Naive thymus-derived CD4-positive, alpha-beta T cell (primary cell): Measurements from ENCODE around the gene TOP3B. TPM values are rescaled to one million over a fixed set of nuclear protein-coding genes. Genes with fewer than 3 reads are reported as not detected.

Source experiments
- ATAC-seq: fragments of 150-1000 bp; cut with Tn5 transposase; 2 replicates; pipeline ENCODE4 v1.10.0; 2021; ENCODE audit warnings: mild to moderate bottlenecking, moderate library complexity
- CTCF ChIA-PET: fragments of 350-600 bp; sonication (Branson Sonifier 250); formaldehyde crosslinking; loops from one replicate; lab custom pipeline; 2021; ENCODE audit warnings: antibody characterized with exemption; lab: Charles Lee
- POLR2A ChIA-PET: fragments of 350-600 bp; sonication (Branson Sonifier 250); formaldehyde crosslinking; loops from one replicate; lab custom pipeline; 2021; ENCODE audit warnings: antibody characterized with exemption, inconsistent platforms; lab: Charles Lee
- DNase-seq, 9 donors: peaks; one replicate each; pipeline versions ENCODE4 v3.0.0 to v3.0.0-alpha.2; 2020 to 2022; ENCODE audit warnings: mixed read lengths in 1 of 9
- H3K27ac ChIP-seq: one replicate; pipeline ENCODE4 v1.7.0; 2013; ENCODE audit warnings: mild to moderate bottlenecking, low read depth, low read length, moderate library complexity
- H3K27me3 ChIP-seq, 2 donors: one replicate each; pipeline ENCODE4 v1.7.0; 2013; ENCODE audit warnings: low read length in 2 of 2, mild to moderate bottlenecking in 2 of 2, moderate library complexity in 2 of 2; ENCODE audit not compliant: control insufficient read depth in 2 of 2, insufficient read depth in 2 of 2
- H3K36me3 ChIP-seq, 3 experiments: 1 replicate in 2 of 3; 2 replicates in 1 of 3; pipeline ENCODE4 v1.7.0; 2013; ENCODE audit warnings: low read length in 3 of 3, mild to moderate bottlenecking in 3 of 3, moderate library complexity in 1 of 3; ENCODE audit not compliant: insufficient read depth in 3 of 3, control insufficient read depth in 2 of 3
- H3K4me1 ChIP-seq, 2 donors: one replicate each; pipeline ENCODE4 v1.7.0; 2013; ENCODE audit warnings: low read length in 2 of 2, mild to moderate bottlenecking in 2 of 2, moderate library complexity in 1 of 2; ENCODE audit not compliant: control insufficient read depth in 2 of 2, insufficient read depth in 2 of 2
- H3K4me3 ChIP-seq: 2 replicates; pipeline ENCODE4 v1.7.0; 2013; ENCODE audit warnings: mild to moderate bottlenecking, low read length
- H3K9me3 ChIP-seq, 3 experiments: 1 replicate in 2 of 3; 2 replicates in 1 of 3; pipeline ENCODE4 v1.7.0; 2013; ENCODE audit warnings: low read length in 3 of 3; ENCODE audit not compliant: control insufficient read depth in 2 of 3
- H3K27ac Mint-ChIP-seq, 9 donors: one replicate each; pipeline ENCODE4 v1.8.0; 2020 to 2022; ENCODE audit warnings: mixed read lengths in 9 of 9, mild to moderate bottlenecking in 8 of 9, moderate library complexity in 5 of 9, inconsistent platforms in 2 of 9
- H3K27me3 Mint-ChIP-seq, 5 donors: one replicate each; pipeline ENCODE4 v1.8.0; 2021 to 2022; ENCODE audit warnings: mixed read lengths in 5 of 5, mild to moderate bottlenecking in 1 of 5
- H3K36me3 Mint-ChIP-seq, 5 donors: one replicate each; pipeline ENCODE4 v1.8.0; 2020 to 2022; ENCODE audit warnings: mixed read lengths in 5 of 5, mild to moderate bottlenecking in 3 of 5, inconsistent platforms in 1 of 5
- H3K4me1 Mint-ChIP-seq, 7 donors: one replicate each; pipeline ENCODE4 v1.8.0; 2020 to 2022; ENCODE audit warnings: mixed read lengths in 7 of 7, mild to moderate bottlenecking in 3 of 7, inconsistent platforms in 1 of 7
- H3K4me3 Mint-ChIP-seq, 10 donors: one replicate each; pipeline ENCODE4 v1.8.0; 2020 to 2022; ENCODE audit warnings: mild to moderate bottlenecking in 10 of 10, mixed read lengths in 10 of 10, moderate library complexity in 6 of 10, inconsistent platforms in 2 of 10
- H3K9me3 Mint-ChIP-seq, 11 donors: one replicate each; pipeline ENCODE4 v1.8.0; 2020 to 2022; ENCODE audit warnings: mixed read lengths in 11 of 11, mild to moderate bottlenecking in 4 of 11, inconsistent platforms in 1 of 11, moderate library complexity in 1 of 11
- intact Hi-C, 2 donors: fragments of 100-400 bp; cut with micrococcal nuclease; formaldehyde crosslinking; loops; one replicate each; pipeline ENCODE4 v1.15.1; 2023
- polyA plus RNA-seq, 2 donors: library from polyadenylated mRNA; unstranded; fragments of 300-500 nt; fragmentation: Illumina TruSeq; gene quantifications; one replicate each; pipeline ENCODE4 v1.2.3, GENCODE V29; 2021
- total RNA-seq, 6 experiments: library from RNA in 5 of 6; stranded (reverse) in 5 of 6; gene quantifications; 1 replicate in 5 of 6; 2 replicates in 1 of 6; pipeline ENCODE4 v1.2.3 and lab custom pipeline; 2021 to 2026

The TOP3B gene
- total and polyA plus RNA-seq, 7 experiments from 2014 or later = 8.4 to 80.5 (median 49.5) TPM

GRCh38 chr22:22020425-22020852, 37.9 kb upstream of the TOP3B start:
- no peak overlapping the region for H3K4me3 Mint-ChIP-seq
- Histone ChIP-seq H3K27ac (no peak overlapping the region), H3K4me3 (no peak overlapping the region), H3K4me1 (no peaks in the 10 kb centered on the region), H3K27me3 (peaks cover 0 to 4% of the 10 kb centered on the region in 2 donors), H3K9me3 (no peaks in the 10 kb centered on the region), H3K36me3 (no peaks in the 10 kb centered on the region)
- no peak overlapping the region for H3K27ac Mint-ChIP-seq
- no peak for ATAC-seq
- ChIA-PET POLR2A (no interaction called here), CTCF (no interaction called here)
- no peaks in the 10 kb centered on the region for H3K36me3 Mint-ChIP-seq
- intact Hi-C loops = no loop called here
- DNase-seq = no peak
- peaks cover 0 to 17% (median 4%) of the 10 kb centered on the region in 5 donors for H3K27me3 Mint-ChIP-seq
- H3K4me1 Mint-ChIP-seq = no peaks in the 10 kb centered on the region
- H3K9me3 Mint-ChIP-seq = peaks cover 0 to 4% (median 0%) of the 10 kb centered on the region in 11 donors

DNA sequence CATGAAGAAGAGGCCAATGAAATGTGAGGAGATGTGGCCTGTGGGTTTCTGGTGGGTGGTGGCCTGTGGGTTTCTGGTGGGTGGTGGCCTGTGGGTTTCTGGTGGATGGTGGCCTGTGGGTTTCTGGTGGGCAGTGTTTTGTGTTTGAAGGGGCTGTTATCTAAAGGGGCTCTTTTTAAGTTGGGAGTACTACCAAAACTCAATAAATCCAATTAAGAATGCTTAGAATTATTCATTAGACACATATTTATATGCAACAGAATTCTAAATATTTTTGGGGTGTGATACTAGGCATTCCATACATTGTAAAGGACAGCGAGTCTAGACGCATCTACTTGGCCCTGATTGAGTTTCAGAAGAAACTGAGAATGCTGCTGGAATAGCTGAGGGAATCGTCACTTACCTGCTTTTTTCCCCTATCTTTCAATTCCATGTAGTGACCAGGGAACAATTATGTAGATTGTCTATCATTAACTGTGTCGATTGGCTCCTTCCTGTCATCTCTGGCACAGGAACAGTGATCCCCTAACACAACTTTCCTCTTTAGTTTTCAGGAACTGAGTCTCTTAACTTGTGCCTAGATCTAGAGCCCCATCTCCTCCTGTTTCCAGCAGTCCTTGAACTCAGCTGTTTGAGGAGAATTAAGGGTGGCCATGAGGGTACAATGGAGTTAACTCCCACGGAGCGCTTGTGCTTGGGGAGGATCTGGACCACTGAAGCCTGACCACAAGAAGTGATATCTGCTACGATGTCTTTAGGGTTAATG, 37.3 kb upstream of the TOP3B start:
- no peak for DNase-seq
- no peak overlapping the region for H3K27ac ChIP-seq
- intact Hi-C loops = no loop called here
- peaks cover 0 to 4% (median 0%) of the 10 kb centered on the region in 11 donors for H3K9me3 Mint-ChIP-seq
- H3K27ac Mint-ChIP-seq = no peak overlapping the region
- peaks cover 0 to 4% of the 10 kb centered on the region in 2 donors for H3K27me3 ChIP-seq
- ChIA-PET CTCF (no interaction called here), POLR2A (no interaction called here)
- no peak overlapping the region for H3K4me3 ChIP-seq
- ATAC-seq = no peak
- no peaks in the 10 kb centered on the region for H3K36me3 Mint-ChIP-seq
- H3K27me3 Mint-ChIP-seq = peaks cover 0 to 18% (median 4%) of the 10 kb centered on the region in 5 donors
- H3K4me3 Mint-ChIP-seq = no peak overlapping the region
- H3K4me1 Mint-ChIP-seq = no peaks in the 10 kb centered on the region
- no peaks in the 10 kb centered on the region for H3K9me3 ChIP-seq
- no peaks in the 10 kb centered on the region for H3K36me3 ChIP-seq
- H3K4me1 ChIP-seq = no peaks in the 10 kb centered on the region

DNA sequence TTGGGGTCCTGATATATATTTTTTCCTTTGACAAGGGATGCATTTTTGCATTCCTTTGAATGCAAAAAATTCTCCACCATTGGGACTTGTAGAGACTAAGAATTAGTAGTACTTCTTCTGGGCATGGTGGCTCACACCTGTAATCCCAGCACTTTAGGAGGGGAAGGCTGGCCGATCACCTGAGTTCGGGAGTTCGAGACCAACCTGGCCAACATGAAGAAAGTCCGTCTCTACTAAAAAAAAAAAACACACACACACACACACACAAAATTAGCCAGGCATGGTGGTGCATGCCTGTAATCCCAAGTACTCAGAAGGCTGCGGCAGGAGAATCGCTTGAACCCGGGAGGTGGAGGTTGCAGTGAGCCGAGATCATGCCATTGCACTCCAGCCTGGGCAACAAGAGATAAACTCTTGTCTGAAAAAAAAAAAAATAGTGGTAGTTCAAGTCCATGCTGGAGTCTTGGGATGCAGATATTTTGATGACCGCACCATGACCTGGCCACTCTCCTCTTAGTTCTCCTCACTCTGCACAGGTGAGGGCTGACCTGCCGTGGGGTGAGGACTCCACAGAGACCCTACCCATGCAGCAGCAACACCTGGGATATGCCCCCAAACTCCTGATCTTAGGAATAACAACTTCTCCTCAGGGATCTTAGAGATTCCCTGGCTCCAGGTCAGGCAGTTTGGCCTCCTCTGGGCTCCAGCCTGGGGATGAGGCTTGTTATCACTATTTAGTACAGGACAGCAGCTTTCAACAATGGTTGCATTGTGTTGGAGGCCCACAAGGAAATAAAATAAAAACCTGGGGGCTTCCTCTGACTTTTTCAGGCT, 36.5 kb upstream of the TOP3B start:
- peaks cover 0 to 4% of the 10 kb centered on the region in 2 donors for H3K27me3 ChIP-seq
- H3K27me3 Mint-ChIP-seq = peaks cover 0 to 18% (median 4%) of the 10 kb centered on the region in 5 donors
- H3K36me3 ChIP-seq = no peaks in the 10 kb centered on the region
- H3K27ac ChIP-seq = no peak overlapping the region
- H3K9me3 Mint-ChIP-seq = peaks cover 0 to 4% (median 0%) of the 10 kb centered on the region in 11 donors
- H3K9me3 ChIP-seq = no peaks in the 10 kb centered on the region
- ATAC-seq = no peak
- no peaks in the 10 kb centered on the region for H3K4me1 ChIP-seq
- ChIA-PET POLR2A (no interaction called here), CTCF (no interaction called here)
- intact Hi-C loops = no loop called here
- no peak overlapping the region for H3K4me3 Mint-ChIP-seq
- no peak for DNase-seq
- no peak overlapping the region for H3K27ac Mint-ChIP-seq
- H3K4me3 ChIP-seq = no peak overlapping the region
- no peaks in the 10 kb centered on the region for H3K4me1 Mint-ChIP-seq
- no peaks in the 10 kb centered on the region for H3K36me3 Mint-ChIP-seq

GRCh38 chr22:22015631-22016030, 33.0 kb upstream of the TOP3B start:
- intact Hi-C loops = no loop called here
- no peak overlapping the region for H3K4me3 ChIP-seq
- peaks cover 0 to 7% (median 0%) of the 10 kb centered on the region in 11 donors for H3K9me3 Mint-ChIP-seq
- POLR2A ChIA-PET = no interaction called here
- H3K36me3 Mint-ChIP-seq = no peaks in the 10 kb centered on the region
- H3K36me3 ChIP-seq = no peaks in the 10 kb centered on the region
- H3K4me1 Mint-ChIP-seq = peaks cover 0 to 2% (median 0%) of the 10 kb centered on the region in 7 donors
- H3K4me3 Mint-ChIP-seq = no peak overlapping the region
- CTCF ChIA-PET = no interaction called here
- H3K9me3 ChIP-seq = no peaks in the 10 kb centered on the region
- H3K27ac Mint-ChIP-seq = no peak overlapping the region
- H3K27ac ChIP-seq = no peak overlapping the region
- H3K4me1 ChIP-seq = no peaks in the 10 kb centered on the region
- peaks cover 3 to 19% (median 18%) of the 10 kb centered on the region in 5 donors for H3K27me3 Mint-ChIP-seq
- peaks cover 0 to 4% of the 10 kb centered on the region in 2 donors for H3K27me3 ChIP-seq
- DNase-seq = no peak
- no peak for ATAC-seq

DNA sequence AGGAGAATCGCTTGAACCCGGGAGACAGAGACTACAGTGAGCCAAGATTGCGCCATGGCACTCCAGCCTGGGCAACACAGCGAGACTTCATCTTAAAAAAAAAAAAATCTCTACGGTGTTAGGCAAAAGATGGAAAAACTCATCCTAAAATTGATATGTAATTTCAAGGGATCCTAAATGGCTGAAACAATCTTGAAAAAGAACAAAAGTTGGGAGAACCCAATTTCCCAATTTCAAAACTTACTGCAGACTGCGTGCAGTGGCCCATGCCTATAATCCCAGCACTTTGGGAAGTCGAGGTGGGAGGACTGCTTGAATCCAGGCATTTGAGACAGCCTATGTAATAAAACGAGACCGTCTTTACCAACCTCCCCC, 31.7 kb upstream of the TOP3B start:
- Mint-ChIP-seq H3K36me3 (no peaks in the 10 kb centered on the region), H3K27me3 (peaks cover 12 to 29% (median 23%) of the 10 kb centered on the region in 5 donors), H3K9me3 (peaks cover 0 to 7% (median 0%) of the 10 kb centered on the region in 11 donors), H3K4me1 (peaks cover 0 to 5% (median 0%) of the 10 kb centered on the region in 7 donors), H3K4me3 (no peak overlapping the region), H3K27ac (no peak overlapping the region)
- CTCF ChIA-PET = no interaction called here
- DNase-seq (no peak), ATAC-seq (no peak)
- intact Hi-C loops = no loop called here
- Histone ChIP-seq H3K4me1 (no peaks in the 10 kb centered on the region), H3K27ac (no peak overlapping the region), H3K27me3 (peaks cover 0 to 4% of the 10 kb centered on the region in 2 donors), H3K4me3 (no peak overlapping the region), H3K9me3 (no peaks in the 10 kb centered on the region), H3K36me3 (no peaks in the 10 kb centered on the region)
- POLR2A ChIA-PET = no interaction called here

GRCh38 chr22:22013559-22014284, 31.1 kb upstream of the TOP3B start:
- Histone ChIP-seq H3K27me3 (peaks cover 0 to 4% of the 10 kb centered on the region in 2 donors), H3K27ac (no peak overlapping the region), H3K4me1 (no peaks in the 10 kb centered on the region), H3K4me3 (no peak overlapping the region), H3K9me3 (no peaks in the 10 kb centered on the region), H3K36me3 (no peaks in the 10 kb centered on the region)
- H3K4me3 Mint-ChIP-seq = no peak overlapping the region
- no peak overlapping the region for H3K27ac Mint-ChIP-seq
- H3K27me3 Mint-ChIP-seq = peaks cover 18 to 35% (median 29%) of the 10 kb centered on the region in 5 donors
- POLR2A ChIA-PET = no interaction called here
- DNase-seq (no peak), ATAC-seq (no peak)
- peaks cover 0 to 5% (median 0%) of the 10 kb centered on the region in 11 donors for H3K9me3 Mint-ChIP-seq
- H3K4me1 Mint-ChIP-seq = peaks cover 0 to 5% (median 0%) of the 10 kb centered on the region in 7 donors
- no peaks in the 10 kb centered on the region for H3K36me3 Mint-ChIP-seq
- CTCF ChIA-PET = no interaction called here
- intact Hi-C loops = no loop called here
